ENCODE measurements around the gene MEIS2. TPM values are rescaled to one million over a fixed set of nuclear protein-coding genes. Genes with fewer than 3 reads are reported as not detected.

The MEIS2 gene
- total and polyA plus RNA-seq, 2 donors (not counting 3 experiments of a cell fraction or from before 2014, with no cell fraction given): 22.5 to 26.2 TPM

GRCh38 chr15:36959746-36960145 lies 140.6 kb downstream of the MEIS2 start:
- H2AFZ ChIP-seq (ENCODE audit: low read depth, low read length): no peak overlapping the region
- no peaks in the 10 kb centered on the region for H3K4me1 ChIP-seq (ENCODE audit: control insufficient read depth, extremely low read depth, insufficient read depth, low read length)
- TF ChIP-seq POLR2A (IDR thresholded peaks at IDR 0.05; ENCODE audit: low read depth, low read length): no peak
- TF ChIP-seq POLR2AphosphoS5 (IDR thresholded peaks at IDR 0.05; ENCODE audit: insufficient read depth, low read depth, low read length): no peak
- TF ChIP-seq MYC (IDR thresholded peaks at IDR 0.05; ENCODE audit: low read depth, low read length): no peak
- TF ChIP-seq GATA2 (IDR thresholded peaks at IDR 0.05; ENCODE audit: insufficient read depth, insufficient read length, low read depth, low read length): no peak
- no peak for TF ChIP-seq CTCF (IDR thresholded peaks at IDR 0.05; ENCODE audit: extremely low read depth in 1 of 2, insufficient read depth in 1 of 2, low read depth in 1 of 2, low read length in 2 of 2)
- no peak for TF ChIP-seq MAX (IDR thresholded peaks at IDR 0.05; ENCODE audit: insufficient read depth, insufficient read length)
- no peak for TF ChIP-seq EZH2 (IDR thresholded peaks at IDR 0.05; ENCODE audit: borderline replicate concordance, low read depth, low read length, severe bottlenecking)
- TF ChIP-seq JUN (IDR thresholded peaks at IDR 0.05; ENCODE audit: borderline replicate concordance, insufficient read depth, insufficient read length, low read depth): no peak
- no peak for TF ChIP-seq FOS (IDR thresholded peaks at IDR 0.05; ENCODE audit: borderline replicate concordance, insufficient read depth, low read length)
- BruUV-seq (replicated peaks): no TSS peak
- no peak overlapping the region for H3K4me3 ChIP-seq (replicated peaks in 1 of 3; ENCODE audit: insufficient read depth in 1 of 3, low read depth in 1 of 3, low read length in 3 of 3)
- H3K9me1 ChIP-seq (replicated peaks; ENCODE audit: control insufficient read depth, extremely low read depth, insufficient read depth, low read length): no peaks in the 10 kb centered on the region
- ChIA-PET POLR2A (no interaction called here), CTCF (interaction anchor here (0.8 to 1.4 kb wide), 5 partner anchors 8 to 141 kb away, joined by 3 to 5 read pairs (median 3); no protein-coding TSS in a partner anchor)
- intact Hi-C loops (cut with micrococcal nuclease) (no loop called here), dilution Hi-C loops (cut with MboI; ENCODE audit: extremely low pct_ligation_motif_present, low sequenced_read_pairs) (no loop called here)
- no peak overlapping the region for H3K4me2 ChIP-seq (ENCODE audit: insufficient read depth, low read length)
- no peak overlapping the region for H3K27ac ChIP-seq (ENCODE audit: insufficient read depth, low read depth, low read length)
- no peaks in the 10 kb centered on the region for H3K9me3 ChIP-seq (replicated peaks; ENCODE audit: control insufficient read depth, insufficient read depth, low read length)
- no peaks in the 10 kb centered on the region for H4K20me1 ChIP-seq (replicated peaks; ENCODE audit: control insufficient read depth, extremely low read depth, insufficient read depth, low read length)
- DNase-seq (ENCODE audit: low read depth, low spot score): no peak
- H3K36me3 ChIP-seq (ENCODE audit: control insufficient read depth in 2 of 2, extremely low read depth in 1 of 2, insufficient read depth in 2 of 2, low read length in 2 of 2): no peaks in the 10 kb centered on the region
- H3K79me2 ChIP-seq (ENCODE audit: control insufficient read depth, insufficient read depth, low read length): no peaks in the 10 kb centered on the region
- no peaks in the 10 kb centered on the region for H3K27me3 ChIP-seq (ENCODE audit: control insufficient read depth in 2 of 2, insufficient read depth in 2 of 2, low read length in 2 of 2)
- no peak for FAIRE-seq
- H3K9ac ChIP-seq (replicated peaks; ENCODE audit: extremely low read depth, insufficient read depth, low read length): no peak overlapping the region
